Lung microvascular endothelial cell (primary cell): ENCODE measurements around the gene PLXDC2. TPM values are rescaled to one million over a fixed set of nuclear protein-coding genes. Genes with fewer than 3 reads are reported as not detected.
"Not testable (repeated sequence)": the region's sequence is repeated elsewhere in the genome, so short reads cannot be mapped to it uniquely, and the experiment has no call there.

Experiments
- DNase-seq, 2 donors: peaks; one replicate each; pipeline versions ENCODE4 v3.0.0 to v3.0.0-alpha.2; 2010; ENCODE audit warnings: low read depth in 2 of 2
- total RNA-seq: library from RNA; depleted of rRNA; stranded (reverse); fragments of >200 nt; gene quantifications from 2 replicates; pipeline ENCODE4 v1.2.1, GENCODE V29; 2014

Gene PLXDC2
- total RNA-seq, 1 donor from 2014 or later: 9.1 TPM

- DNase-seq: no peak
Observed at GRCh38 chr10:19971343-19972052, 155.3 kb downstream of the PLXDC2 start.

GRCh38 chr10:19974138-19974537, 157.9 kb downstream of the PLXDC2 start:
- no peak for DNase-seq

GRCh38 chr10:19974554-19974953, 158.3 kb downstream of the PLXDC2 start:
- no peak for DNase-seq

GRCh38 chr10:19977097-19977521, 160.9 kb downstream of the PLXDC2 start:
- DNase-seq: no peak

GRCh38 chr10:19979628-19980027, 163.4 kb downstream of the PLXDC2 start:
- no peak for DNase-seq

GRCh38 chr10:19983880-19984565, 167.8 kb downstream of the PLXDC2 start:
- no peak for DNase-seq

GRCh38 chr10:19985745-19986144, 169.5 kb downstream of the PLXDC2 start:
- no peak for DNase-seq

- no peak for DNase-seq
Observed at GRCh38 chr10:19986591-19986990, 170.4 kb downstream of the PLXDC2 start.

- no peak for DNase-seq
Observed at GRCh38 chr10:19987931-19988330, 171.7 kb downstream of the PLXDC2 start.

- DNase-seq: no peak
Observed at GRCh38 chr10:19993714-19994315, 177.6 kb downstream of the PLXDC2 start.

- no peak for DNase-seq
Observed at GRCh38 chr10:19998482-19998881, 182.2 kb downstream of the PLXDC2 start.

GRCh38 chr10:19999431-19999830, 183.2 kb downstream of the PLXDC2 start:
- no peak for DNase-seq

- DNase-seq: not testable (repeated sequence)
Observed at GRCh38 chr10:20002026-20002425, 185.8 kb downstream of the PLXDC2 start.

- DNase-seq: no peak
Observed at GRCh38 chr10:20002657-20003056, 186.4 kb downstream of the PLXDC2 start.

- DNase-seq: no peak
Observed at GRCh38 chr10:20004087-20004523, 187.9 kb downstream of the PLXDC2 start.

GRCh38 chr10:20005638-20006037, 189.4 kb downstream of the PLXDC2 start:
- DNase-seq: no peak

GRCh38 chr10:20006169-20006870, 190.1 kb downstream of the PLXDC2 start:
- DNase-seq: no peak

GRCh38 chr10:20007426-20007825, 191.2 kb downstream of the PLXDC2 start:
- no peak for DNase-seq

- DNase-seq: no peak
Observed at GRCh38 chr10:20013991-20014750, 197.9 kb downstream of the PLXDC2 start.

- DNase-seq: no peak
Observed at GRCh38 chr10:20017961-20018360, 201.7 kb downstream of the PLXDC2 start.

- DNase-seq: no peak
Observed at GRCh38 chr10:20020677-20021076, 204.4 kb downstream of the PLXDC2 start.
